Heart left ventricle (tissue), 16 donors: ENCODE measurements around the gene MCTP1. TPM values are rescaled to one million over a fixed set of nuclear protein-coding genes. Genes with fewer than 3 reads are reported as not detected.
A peak's percentile ranks its signal among the peaks of the same experiment; 100 is the strongest.

Experiments used
- ATAC-seq, 4 donors: fragments of 200-7000 bp; cut with Tn5 transposase; one replicate each; pipeline ENCODE4 v1.9.1; 2020 to 2022; ENCODE audit warnings: moderate library complexity in 4 of 4, mild to moderate bottlenecking in 3 of 4, moderate number of reproducible peaks in 1 of 4
- DNase-seq, 5 donors: peaks; one replicate each; pipeline ENCODE4 v3.0.0-alpha.2; 2020
- H3K27ac ChIP-seq, 12 donors: fragments of 200-600 bp; sonication (generic) in 4 of 12; one replicate each; pipeline versions ENCODE4 v1.5.0 to v1.8.0; 2016 to 2022; ENCODE audit warnings: mild to moderate bottlenecking in 2 of 12
- H3K27me3 ChIP-seq, 9 donors: fragments of 200-600 bp; sonication (generic) in 2 of 9; one replicate each; pipeline versions ENCODE4 v1.5.1 to v1.8.0; 2016 to 2022; ENCODE audit warnings: mild to moderate bottlenecking in 3 of 9
- H3K36me3 ChIP-seq, 9 donors: fragments of 200-600 bp; sonication (generic) in 2 of 9; one replicate each; pipeline versions ENCODE4 v1.5.0 to v1.8.0; 2018 to 2022; ENCODE audit warnings: mild to moderate bottlenecking in 2 of 9
- H3K4me1 ChIP-seq, 12 donors: fragments of 200-600 bp; sonication (generic) in 4 of 12; one replicate each; pipeline versions ENCODE4 v1.5.0 to v1.8.0; 2016 to 2022; ENCODE audit warnings: mild to moderate bottlenecking in 3 of 12
- H3K4me3 ChIP-seq, 12 donors: fragments of 200-600 bp; sonication (generic) in 4 of 12; one replicate each; pipeline versions ENCODE4 v1.5.0 to v1.8.0; 2017 to 2022; ENCODE audit warnings: mild to moderate bottlenecking in 9 of 12, moderate library complexity in 4 of 12
- H3K9me3 ChIP-seq, 12 donors: fragments of 200-600 bp; sonication (generic) in 4 of 12; one replicate each; pipeline versions ENCODE4 v1.5.0 to v1.8.0; 2016 to 2022; ENCODE audit warnings: mild to moderate bottlenecking in 1 of 12
- CTCF ChIP-seq, 12 donors: fragments of 200-600 bp; sonication (generic) in 4 of 12; IDR thresholded peaks; one replicate each; pipeline versions ENCODE4 v1.5.0 to v1.8.0; 2018 to 2022; ENCODE audit warnings: antibody characterized with exemption in 12 of 12, mild to moderate bottlenecking in 5 of 12
- POLR2A ChIP-seq, 2 donors: fragments of 450-650 bp; IDR thresholded peaks; one replicate each; pipeline ENCODE4 v1.6.1; 2017; ENCODE audit warnings: antibody characterized with exemption in 2 of 2, mild to moderate bottlenecking in 2 of 2, moderate library complexity in 2 of 2
- WGBS, 4 donors: extraction: QIAGEN DNeasy Blood & Tissue Kit in 2 of 4; methylation state at CpG; one replicate each; pipeline versions ENCODE4 v1.1.5 to v1.1.7; 2013 to 2018; 5-methylcytosine and 5-hydroxymethylcytosine counted together
- intact Hi-C, 10 donors: fragments of 100-400 bp; cut with DNase I; formaldehyde crosslinking; loops; one replicate each; pipeline versions ENCODE4 v1.11.1 to v1.14.2; 2022
- polyA plus RNA-seq, 2 donors: library from polyadenylated mRNA; stranded (reverse); fragments of 200-250 nt; gene quantifications; one replicate each; pipeline ENCODE4 v1.2.3, GENCODE V29; 2013
- total RNA-seq, 9 donors: library from RNA; depleted of rRNA in 2 of 9; stranded (reverse); fragments of >200 nt in 2 of 9; fragmentation: NEBNext Ultra II Directional in 3 of 9; extraction: Animal tissue kit (Norgen Biotek cat#: 25700) in 3 of 9; gene quantifications; one replicate each; pipeline versions ENCODE4 v1.1.0 to v1.2.4, GENCODE V29; 2016 to 2023
- donor health status: ischemic (EF 13 %, LVEDD 7.1; RV severe dilation, severe dysfunction).
- donor health status: healthy with polysubstance abuse.
- donor health status: DM: no; HTN: yes; CAD: no.
- donor health status: DM: no; HTN: no; CAD: no.
- donor health status: ischemic (EF 25% LVEDD 6.9; RV normal size, moderate dysfunction).
- donor health status: ischemic (EF 25% LVEDD 5.7; RV mildly dilated, moderate dysfunction).
- donor health status: healthy.
- donor health status: DM: yes; HTN: yes; CAD: no.
- donor health status: ischemic (EF 35%, LVEDD 5.7; RV mildly dilated, moderate dysfunction).
- donor health status: nonischemic (EF 11% LVEDD 7.7; RV severe dilation, severe dysfunction).
- donor health status: DM: yes; HTN: yes; CAD: no.
- donor health status: PGD.
- donor health status: ischemic (EF 29% LVEDD 5.4; RV normal size, mild dysfunction).
- donor health status: nonischemic (EF 23%, LVEDD 6.1; RV moderate dilation, normal function).

The MCTP1 gene
- total and polyA plus RNA-seq, 11 donors = 0.91 to 28.4 (median 6.1) TPM

- DNase-seq = no peak
- WGBS, 4 donors = 82 to 88% (median 85%) methylated on average over 1 of the region's 1 CpG
- no peaks in the 10 kb centered on the region for H3K4me1 ChIP-seq
- no peak overlapping the region for H3K27ac ChIP-seq
- H3K9me3 ChIP-seq = no peaks in the 10 kb centered on the region
- no peaks in the 10 kb centered on the region for H3K36me3 ChIP-seq
- H3K4me3 ChIP-seq = no peak overlapping the region
- ATAC-seq = no peak
- TF ChIP-seq CTCF (IDR thresholded peaks at IDR 0.05) = no peak
- TF ChIP-seq POLR2A (IDR thresholded peaks at IDR 0.05) = no peak
- intact Hi-C loops = loop anchor here in 1 of 10 donors (10.0 kb wide), 1 partner anchor 47 kb away; no protein-coding TSS in a partner anchor
- H3K27me3 ChIP-seq = no peaks in the 10 kb centered on the region
Observed at GRCh38 chr5:95132096-95132495, 152.8 kb downstream of the MCTP1 start.

DNA sequence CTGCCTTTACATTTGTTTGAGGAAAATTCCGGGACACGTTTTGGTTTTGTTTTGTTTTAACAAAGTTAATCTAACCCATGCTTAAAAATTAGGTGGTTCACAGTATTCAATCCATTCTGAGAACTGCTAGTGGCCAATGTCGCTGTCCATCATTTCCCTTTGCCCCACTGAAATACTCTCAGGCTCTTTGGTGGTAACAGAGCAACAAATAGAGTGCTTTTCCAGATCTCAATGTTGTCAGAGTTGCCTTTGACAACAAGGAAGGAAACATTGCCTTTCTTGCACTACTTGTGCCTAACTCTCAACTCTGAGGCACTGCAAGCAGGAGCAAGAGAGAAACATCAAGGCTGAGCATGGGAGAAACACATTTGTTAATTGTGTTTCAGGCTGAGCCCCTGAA is 154.0 kb downstream of the MCTP1 start:
- intact Hi-C loops = loop anchor here in 1 of 10 donors (10.0 kb wide), 1 partner anchor 46 kb away; no protein-coding TSS in a partner anchor
- ATAC-seq (peak in 1 of 4 donors; percentile 90), DNase-seq (peak in 2 of 5 donors; percentile 30 to 45)
- no peak overlapping the region for H3K4me3 ChIP-seq
- H3K9me3 ChIP-seq = no peaks in the 10 kb centered on the region
- no peaks in the 10 kb centered on the region for H3K36me3 ChIP-seq
- 52 to 73% (median 65%) methylated on average over 3 of the region's 3 CpGs for WGBS, 4 donors
- H3K4me1 ChIP-seq = no peaks in the 10 kb centered on the region
- peak overlapping the region in 1 of 12 donors; percentile 4 for H3K27ac ChIP-seq
- H3K27me3 ChIP-seq = no peaks in the 10 kb centered on the region
- TF ChIP-seq POLR2A (IDR thresholded peaks at IDR 0.05) = no peak
- TF ChIP-seq CTCF (IDR thresholded peaks at IDR 0.05) = no peak

GRCh38 chr5:95124731-95125130 is 160.2 kb downstream of the MCTP1 start:
- H3K4me3 ChIP-seq = no peak overlapping the region
- TF ChIP-seq CTCF (IDR thresholded peaks at IDR 0.05) = no peak
- TF ChIP-seq POLR2A (IDR thresholded peaks at IDR 0.05) = no peak
- H3K27me3 ChIP-seq = no peaks in the 10 kb centered on the region
- no peak overlapping the region for H3K27ac ChIP-seq
- WGBS, 4 donors = 91 to 98% (median 94%) methylated on average over 1 of the region's 1 CpG
- no peaks in the 10 kb centered on the region for H3K4me1 ChIP-seq
- DNase-seq (no peak), ATAC-seq (no peak)
- intact Hi-C loops = no loop called here
- H3K9me3 ChIP-seq = peaks cover 0 to 13% (median 0%) of the 10 kb centered on the region in 12 donors
- H3K36me3 ChIP-seq = no peaks in the 10 kb centered on the region

- H3K36me3 ChIP-seq = no peaks in the 10 kb centered on the region
- H3K4me1 ChIP-seq = no peaks in the 10 kb centered on the region
- no peak for TF ChIP-seq CTCF (IDR thresholded peaks at IDR 0.05)
- no peak for TF ChIP-seq POLR2A (IDR thresholded peaks at IDR 0.05)
- ATAC-seq (no peak), DNase-seq (no peak)
- H3K27ac ChIP-seq = no peak overlapping the region
- H3K27me3 ChIP-seq = no peaks in the 10 kb centered on the region
- 71 to 85% (median 77%) methylated on average over 2 of the region's 2 CpGs for WGBS, 4 donors
- peaks cover 0 to 13% (median 0%) of the 10 kb centered on the region in 12 donors for H3K9me3 ChIP-seq
- intact Hi-C loops = no loop called here
- no peak overlapping the region for H3K4me3 ChIP-seq
Observed at GRCh38 chr5:95124101-95124500, 160.8 kb downstream of the MCTP1 start.
